Activated CD8-positive, alpha-beta T cell treated with anti-CD3 and anti-CD28 coated beads, Interleukin-2, amount 10 ng/mL, durations not matched to agents 7 days and 5 days (primary cell): ENCODE measurements around the gene MT2A. TPM values are rescaled to one million over a fixed set of nuclear protein-coding genes. Genes with fewer than 3 reads are reported as not detected.

Experiments used
- ATAC-seq: fragments of 150-1000 bp; cut with Tn5 transposase; one replicate; pipeline ENCODE4 v1.10.0; 2021; ENCODE audit warnings: moderate library complexity
- CTCF ChIA-PET: fragments of 350-600 bp; sonication (Branson Sonifier 250); formaldehyde crosslinking; loops from one replicate; lab custom pipeline; 2021; ENCODE audit warnings: antibody characterized with exemption; lab: Charles Lee
- POLR2A ChIA-PET: fragments of 350-600 bp; sonication (Branson Sonifier 250); formaldehyde crosslinking; loops from one replicate; lab custom pipeline; 2021; ENCODE audit warnings: antibody characterized with exemption; lab: Charles Lee
- DNase-seq: peaks from one replicate; pipeline ENCODE4 v3.0.0-alpha.2; 2020
- H3K27ac Mint-ChIP-seq: one replicate; pipeline ENCODE4 v1.8.0; 2021; ENCODE audit warnings: mild to moderate bottlenecking, mixed read lengths
- H3K27me3 Mint-ChIP-seq: one replicate; pipeline ENCODE4 v1.8.0; 2021; ENCODE audit warnings: low read depth, mixed read lengths
- H3K36me3 Mint-ChIP-seq: one replicate; pipeline ENCODE4 v1.8.0; 2021; ENCODE audit warnings: low read depth, mixed read lengths
- H3K4me1 Mint-ChIP-seq: one replicate; pipeline ENCODE4 v1.8.0; 2021; ENCODE audit warnings: low read depth, mixed read lengths
- H3K4me3 Mint-ChIP-seq: one replicate; pipeline ENCODE4 v1.8.0; 2021; ENCODE audit warnings: mild to moderate bottlenecking, mixed read lengths
- H3K9me3 Mint-ChIP-seq: one replicate; pipeline ENCODE4 v1.8.0; 2022; ENCODE audit warnings: mixed read lengths; ENCODE audit not compliant: insufficient read depth
- total RNA-seq, 2 experiments: library from RNA; stranded (reverse); gene quantifications; one replicate each; pipeline ENCODE4 v1.2.3, GENCODE V29; 2021

MT2A gene
- total RNA-seq, 2 experiments from 2014 or later: 186 to 210 TPM

- ChIA-PET POLR2A (no interaction called here), CTCF (interaction anchor here (1.0 to 1.6 kb wide), 3 partner anchors 9 to 77 kb away, joined by 3 to 7 read pairs (median 3); no protein-coding TSS in a partner anchor)
- Mint-ChIP-seq H3K4me1 (peaks cover 8% of the 10 kb centered on the region), H3K4me3 (no peak overlapping the region), H3K27me3 (peaks cover 44% of the 10 kb centered on the region), H3K36me3 (no peaks in the 10 kb centered on the region), H3K27ac (no peak overlapping the region), H3K9me3 (no peaks in the 10 kb centered on the region)
- ATAC-seq: no peak
- no peak for DNase-seq
Measured at GRCh38 chr16:56653218-56653617, 44.8 kb downstream of the MT2A start.

- ChIA-PET POLR2A (interaction anchor here (0.6 to 2.0 kb wide), 7 partner anchors 12 to 661 kb away, joined by 3 to 11 read pairs (median 4); partner anchors contain the start of genes MT1E, MT1H, MT1X and MT2A), CTCF (no interaction called here)
- H3K4me3 Mint-ChIP-seq: peak within 1 kb of the TSS; percentile 97
- H3K27me3 Mint-ChIP-seq: peaks cover 15% of the 10 kb centered on the region
- H3K4me1 Mint-ChIP-seq: peaks cover 28% of the 10 kb centered on the region
- peaks cover 4% of the 10 kb centered on the region for H3K36me3 Mint-ChIP-seq
- DNase-seq (peak; percentile 81), ATAC-seq (peak; percentile 88)
- peak within 1 kb of the TSS; percentile 88 for H3K27ac Mint-ChIP-seq
- no peaks in the 10 kb centered on the region for H3K9me3 Mint-ChIP-seq
Measured at GRCh38 chr16:56657555-56658326, 49.4 kb downstream of the MT2A start, which contains the start of gene MT1F. MT1F (plus strand) TSS chr16:56657959; CDS start chr16:56658059, 100 bp downstream.

DNA sequence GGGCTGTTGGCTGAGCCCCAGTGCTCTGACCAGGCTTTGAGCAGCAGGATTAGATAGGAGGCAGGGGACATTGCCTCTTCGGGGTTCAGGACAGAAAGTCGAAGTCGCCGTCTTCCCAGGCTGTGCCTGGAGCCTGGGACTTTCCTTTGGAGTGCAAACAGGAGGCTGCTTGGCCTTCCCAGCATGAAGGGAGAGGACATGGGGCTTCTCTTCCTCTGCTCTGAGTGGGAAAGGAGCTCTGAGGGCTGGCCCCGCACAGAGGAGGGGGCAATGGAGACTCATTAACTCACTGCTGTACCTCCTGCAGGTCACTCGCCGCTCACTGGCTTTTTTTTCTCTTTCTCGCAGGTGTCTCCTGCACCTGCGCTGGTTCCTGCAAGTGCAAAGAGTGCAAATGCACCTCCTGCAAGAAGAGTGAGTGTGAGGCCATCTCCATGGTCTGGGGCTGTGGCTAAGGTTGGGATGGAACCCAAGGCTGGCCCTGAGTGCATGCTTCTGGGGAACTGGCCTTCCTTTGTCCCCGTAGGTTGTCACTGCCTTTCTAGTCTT is 50.0 kb downstream of the MT2A start:
- CTCF ChIA-PET: no interaction called here
- Mint-ChIP-seq H3K36me3 (peaks cover 4% of the 10 kb centered on the region), H3K4me1 (peaks cover 32% of the 10 kb centered on the region), H3K4me3 (peak overlapping the region; percentile 97), H3K27ac (peak overlapping the region; percentile 85), H3K9me3 (no peaks in the 10 kb centered on the region), H3K27me3 (peaks cover 12% of the 10 kb centered on the region)
- POLR2A ChIA-PET: interaction anchor here (0.6 to 2.0 kb wide), 5 partner anchors 15 to 661 kb away, joined by 3 to 11 read pairs (median 4); partner anchors contain the start of genes MT1E and MT2A
- ATAC-seq: no peak
- no peak for DNase-seq

Other genes starting within 250 kb of the MT2A start
- 10 to 100 TPM; 39.0 to 47.5 TPM for gene AMFR, start 183.0 kb upstream of the MT2A start, total RNA-seq
- 100 to 1,000 TPM; 237 TPM for gene NUDT21, start 157.3 kb upstream of the MT2A start, total RNA-seq
- 10 to 100 TPM; 41.8 to 42.0 TPM for gene OGFOD1, start 157.0 kb upstream of the MT2A start, total RNA-seq
- gene BBS2, start 88.6 kb upstream of the MT2A start, total RNA-seq: 1 to 10 TPM; 8.4 to 9.6 TPM
- not detected for gene MT4, start 43.5 kb upstream of the MT2A start, total RNA-seq
- gene MT3, start 19.1 kb upstream of the MT2A start, total RNA-seq: 1 to 10 TPM; 6.2 to 7.5 TPM
- gene MT1E, start 17.2 kb downstream of the MT2A start, total RNA-seq: 10 to 100 TPM; 65.0 to 74.8 TPM
- not detected for gene MT1M, start 24.1 kb downstream of the MT2A start, total RNA-seq
- not detected for gene MT1A, start 30.1 kb downstream of the MT2A start, total RNA-seq
- not detected for gene MT1B, start 43.3 kb downstream of the MT2A start, total RNA-seq
- 10 to 100 TPM; 25.8 to 28.0 TPM for gene MT1F, start 49.4 kb downstream of the MT2A start, total RNA-seq
- 10 to 100 TPM; 30.6 to 36.2 TPM for gene MT1G, start 59.5 kb downstream of the MT2A start, total RNA-seq
- gene MT1H, start 61.2 kb downstream of the MT2A start, total RNA-seq: 1 to 10 TPM in 1 of 2 experiments, under 1 TPM in 1; 0.84 to 1.9 TPM
- gene MT1X, start 73.9 kb downstream of the MT2A start, total RNA-seq: 10 to 100 TPM; 85.3 to 86.0 TPM
- gene NUP93, start 121.5 kb downstream of the MT2A start, total RNA-seq: 100 to 1,000 TPM; 129 to 143 TPM